NCI-H524 (cell line): ENCODE results near the gene ABHD16A.

Source experiments
- DNase-seq, 2 experiments: peaks; one replicate each; lab custom pipeline; 2025; lab: John Stamatoyannopoulos, UW

Gene ABHD16A

DNA sequence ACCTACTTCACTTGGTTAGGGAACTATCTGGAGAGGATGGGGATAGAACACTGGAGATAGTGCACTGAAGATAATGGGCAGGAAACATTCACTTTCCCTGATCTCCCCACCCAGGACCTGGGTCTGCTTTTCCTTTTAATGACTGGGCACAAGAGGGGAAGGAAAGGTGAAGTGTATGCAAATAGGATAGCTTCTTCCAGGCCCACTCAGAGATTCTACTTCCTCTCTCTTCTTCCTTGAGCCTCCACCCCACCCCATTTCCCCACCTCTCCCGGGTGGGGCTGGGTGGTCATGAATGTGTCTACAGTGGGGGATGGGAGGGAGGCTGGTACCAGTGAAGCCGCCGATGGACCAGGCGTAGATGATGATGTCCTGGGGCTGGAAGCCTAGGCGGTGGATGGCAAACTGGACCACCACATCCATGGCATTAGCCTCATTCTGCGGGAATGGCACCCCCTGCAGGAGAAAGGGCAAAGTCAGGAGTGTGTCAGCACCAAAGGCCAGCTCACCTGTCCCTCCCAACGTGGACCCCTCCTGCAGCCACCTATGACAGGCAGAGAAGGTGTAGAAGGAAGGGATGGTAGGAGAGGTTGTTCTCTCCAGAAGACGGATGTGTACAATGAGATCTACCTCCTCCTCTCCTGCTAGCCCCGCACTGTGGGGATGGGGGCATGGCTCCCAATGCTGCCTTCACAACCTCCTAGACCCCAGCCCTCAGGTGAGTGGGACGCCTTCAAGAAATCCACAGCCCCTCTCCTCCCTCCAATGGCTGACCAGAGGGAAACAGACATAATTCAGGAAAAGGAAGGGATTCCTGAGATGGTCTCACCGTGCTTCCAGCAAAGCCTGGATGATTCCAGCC, 13.6 kb downstream of the ABHD16A start:
- DNase-seq: no peak

GRCh38 chr6:31687860-31688693, 15.0 kb downstream of the ABHD16A start:
- DNase-seq: no peak

DNA sequence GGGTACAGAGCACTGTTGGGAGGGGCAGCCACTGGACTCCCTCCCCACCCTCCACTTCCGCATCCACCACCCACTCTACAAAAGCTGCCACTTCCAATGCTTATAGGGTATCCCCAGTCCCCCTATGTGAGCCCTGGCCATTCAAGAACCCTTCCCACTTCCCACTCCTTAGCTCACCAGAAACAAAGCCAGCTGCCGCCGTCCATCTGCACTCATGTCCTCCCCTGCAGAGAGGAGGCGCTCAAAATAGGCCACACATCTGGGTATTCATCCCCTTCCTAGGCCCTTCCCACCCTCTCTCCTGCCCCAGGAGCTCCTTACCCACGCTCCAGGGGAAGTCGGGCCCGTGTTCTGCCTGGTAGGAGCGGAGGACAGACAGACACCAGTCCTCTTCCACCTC, 15.8 kb downstream of the ABHD16A start:
- DNase-seq: no peak

GRCh38 chr6:31686483-31686882, 16.6 kb downstream of the ABHD16A start:
- DNase-seq: no peak

- DNase-seq: no peak
Measured at GRCh38 chr6:31683591-31683990, 19.5 kb downstream of the ABHD16A start.

DNA sequence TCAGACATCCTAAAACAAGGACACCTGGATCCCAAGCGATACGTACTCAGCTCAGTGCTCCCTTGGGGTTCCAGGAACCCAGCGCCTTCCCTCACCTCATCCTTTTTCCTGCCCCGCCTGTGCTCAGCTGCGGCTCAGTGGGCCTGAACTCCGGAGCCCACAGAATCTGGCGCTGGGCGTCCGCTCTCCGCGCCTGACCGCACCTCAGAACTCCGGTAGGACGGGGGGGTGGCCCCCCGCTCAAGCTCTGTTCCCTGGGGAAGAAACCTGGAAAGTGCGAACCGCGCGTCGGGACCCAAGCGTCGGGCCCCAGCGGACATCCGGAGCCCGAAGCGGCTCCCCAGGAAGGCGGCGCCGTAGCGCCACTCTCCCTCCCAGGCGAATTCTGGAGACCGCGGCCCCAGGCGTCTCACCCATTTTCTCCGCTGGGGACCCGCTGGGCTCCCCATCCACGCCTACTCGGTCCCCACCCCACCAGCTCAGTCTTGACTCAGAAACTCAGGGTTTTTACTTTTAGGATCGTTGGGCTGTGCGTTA, 21.9 kb downstream of the ABHD16A start:
- DNase-seq: peak; percentile 53 to 56

DNA sequence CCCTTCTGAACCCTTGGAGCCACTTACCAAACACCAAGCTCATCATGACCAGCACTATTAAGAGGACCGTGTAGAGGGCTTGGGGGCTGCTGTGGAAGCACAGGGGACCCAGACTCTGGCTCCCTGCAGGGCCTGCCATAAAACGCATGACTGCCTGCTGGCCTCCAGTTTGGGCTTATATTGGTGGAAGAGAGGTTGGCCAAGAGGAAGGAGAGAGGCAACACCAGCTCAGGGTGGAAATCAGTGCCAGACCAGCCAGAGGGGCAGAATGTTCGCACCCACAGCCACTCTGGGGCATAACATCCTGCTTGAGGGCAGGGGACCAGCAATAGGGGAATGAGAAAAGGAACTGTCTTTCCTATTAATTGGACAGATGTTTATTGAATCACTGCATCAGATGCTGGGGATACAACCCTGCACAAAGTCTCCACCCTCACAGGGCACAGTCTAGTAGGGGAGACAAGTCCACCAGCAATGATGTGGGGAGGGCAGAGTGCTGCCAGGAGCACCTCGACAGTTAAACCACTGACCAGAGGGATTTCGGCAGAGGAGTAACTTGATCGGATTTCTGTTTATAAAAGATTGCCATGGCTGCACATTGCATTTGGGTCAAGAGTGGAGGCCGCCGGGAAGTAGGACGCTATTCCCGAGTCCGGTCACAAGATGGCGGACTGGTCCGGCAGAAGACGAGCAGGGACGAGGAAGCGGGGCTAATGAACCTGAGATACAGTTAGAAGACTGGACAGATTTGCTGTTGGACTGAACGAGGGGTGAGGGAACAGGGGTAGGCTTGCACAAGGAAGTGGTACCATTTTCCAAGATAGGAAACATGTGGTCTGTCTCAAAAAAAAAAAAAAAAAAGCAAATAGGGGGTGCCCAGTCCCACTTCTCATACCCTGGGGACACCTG, 22.6 kb downstream of the ABHD16A start, which contains the start of gene LY6G5C:
Gene LY6G5C, minus strand, starts transcription at position 842 of the 909 bp plus-strand sequence. Its CDS starts 694 bp downstream, at position 148.
- peak; percentile 66 to 85 for DNase-seq

- no peak for DNase-seq
Measured at GRCh38 chr6:31677955-31678354, 25.2 kb downstream of the ABHD16A start.

- DNase-seq: no peak
Measured at GRCh38 chr6:31676904-31677303, 26.2 kb downstream of the ABHD16A start.

DNA sequence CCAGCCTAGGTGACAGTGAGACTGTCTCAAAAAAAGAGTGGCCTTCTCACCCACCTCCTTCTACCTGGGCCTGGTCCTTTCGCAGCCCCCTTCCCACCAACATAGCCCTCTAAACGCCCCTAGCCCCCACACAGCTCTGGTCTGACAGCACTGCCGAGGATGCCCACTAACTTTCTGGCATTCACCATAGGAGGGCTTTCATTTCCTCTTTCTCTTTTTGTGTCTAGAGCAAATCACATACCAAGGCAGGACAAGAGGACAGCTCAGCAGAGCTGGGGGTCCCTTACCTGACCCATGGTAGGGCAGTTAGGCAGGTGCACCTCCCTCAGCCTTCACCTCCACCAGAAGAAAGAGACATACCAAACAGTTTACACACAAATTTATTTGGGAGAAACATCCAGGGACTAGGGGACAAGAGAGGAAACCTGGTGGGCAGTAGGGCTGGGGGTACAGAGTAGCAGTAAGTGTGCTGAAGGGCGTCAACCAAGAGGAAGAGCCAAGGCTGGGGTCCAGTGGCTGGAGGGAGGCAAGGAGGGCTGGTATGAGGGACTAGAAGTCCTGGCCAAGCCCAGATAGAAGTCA, 26.7 kb downstream of the ABHD16A start:
- DNase-seq: no peak

DNA sequence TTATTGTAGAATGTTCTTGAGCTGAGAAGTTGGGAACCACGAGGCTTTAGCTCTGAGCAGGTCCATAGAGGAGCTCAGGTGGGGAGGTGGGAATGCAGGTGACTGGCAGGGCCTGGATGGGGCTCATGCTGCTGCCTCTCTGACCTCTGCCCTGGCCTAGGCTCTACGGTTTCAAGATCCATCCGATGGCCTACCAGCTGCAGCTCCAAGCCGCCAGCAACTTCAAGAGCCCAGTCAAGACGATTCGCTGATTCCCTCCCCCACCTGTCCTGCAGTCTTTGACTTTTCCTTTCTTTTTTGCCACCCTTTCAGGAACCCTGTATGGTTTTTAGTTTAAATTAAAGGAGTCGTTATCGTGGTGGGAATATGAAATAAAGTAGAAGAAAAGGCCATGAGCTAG, 33.4 kb downstream of the ABHD16A start, which contains the start of gene LY6G5B:
Gene LY6G5B, plus strand, starts transcription at position 301 of the 400 bp plus-strand sequence. CDS start 975 bp downstream, outside the sequence.
- DNase-seq: no peak

DNA sequence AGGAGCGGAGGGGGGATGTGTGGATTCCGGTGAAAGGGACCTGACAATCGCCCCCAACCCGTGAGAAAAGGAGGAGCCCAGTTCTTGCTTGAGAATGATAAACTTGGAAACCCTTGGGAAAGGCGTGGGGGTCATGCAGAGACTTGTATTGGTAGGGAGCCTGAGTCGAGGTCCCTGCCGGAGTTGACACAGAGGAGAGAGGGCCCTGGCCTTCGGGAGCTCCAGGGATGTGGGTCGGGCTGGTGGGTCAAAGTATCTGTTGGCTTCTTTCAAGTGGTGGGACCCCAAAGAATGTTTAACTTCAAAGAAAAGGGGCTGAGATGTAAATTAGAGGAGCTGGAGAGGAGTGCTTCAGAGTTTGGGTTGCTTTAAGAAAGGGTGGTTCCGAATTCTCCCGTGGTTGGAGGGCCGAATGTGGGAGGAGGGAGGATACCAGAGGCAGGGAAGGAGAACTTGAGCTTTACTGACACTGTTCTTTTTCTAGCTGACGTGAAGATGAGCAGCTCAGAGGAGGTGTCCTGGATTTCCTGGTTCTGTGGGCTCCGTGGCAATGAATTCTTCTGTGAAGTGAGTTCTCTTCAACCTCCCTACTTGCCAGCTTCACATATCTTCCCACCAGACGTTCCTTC, 36.7 kb downstream of the ABHD16A start:
- DNase-seq: no peak

- DNase-seq: peak; percentile 94 to 96
Measured at GRCh38 chr6:31665501-31666336, 37.4 kb downstream of the ABHD16A start, which contains the start of gene CSNK2B. Gene CSNK2B (plus strand): TSS chr6:31666080. CDS start chr6:31666832, 752 bp downstream.

DNA sequence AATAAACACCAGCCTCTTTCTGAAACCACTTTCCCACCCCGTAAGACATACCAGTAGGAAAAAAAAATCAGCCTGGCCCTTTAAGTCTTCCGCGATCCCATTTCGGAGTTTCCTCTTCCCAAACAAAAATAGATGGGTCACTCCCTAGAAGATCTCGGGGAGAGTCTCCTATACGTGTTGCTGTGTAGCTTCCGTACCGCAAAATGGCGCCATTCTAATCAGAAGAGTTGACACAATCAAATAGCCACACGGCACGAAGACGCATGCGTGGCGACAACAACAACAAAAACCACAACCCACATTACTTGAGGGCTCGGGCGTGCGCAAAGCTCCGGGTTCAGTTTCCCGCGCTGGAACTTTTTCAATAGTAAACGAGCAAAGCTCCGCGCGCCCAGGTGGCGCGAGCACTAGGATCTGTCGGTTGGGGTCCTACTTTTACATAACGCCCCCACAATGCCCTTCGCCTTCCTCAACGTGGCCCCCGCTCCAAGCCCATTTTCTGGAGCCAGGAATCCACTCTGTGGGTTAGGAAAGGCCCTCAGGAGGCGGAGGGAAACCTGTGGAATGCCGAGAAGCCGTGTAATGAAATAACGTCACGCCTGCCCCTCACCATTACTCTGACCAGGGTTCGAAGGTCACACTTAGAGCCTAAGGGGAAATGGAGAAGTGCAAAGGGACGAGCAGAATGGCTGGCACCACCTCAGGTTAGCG, 38.2 kb downstream of the ABHD16A start, which contains the start of gene GPANK1:
Gene GPANK1, minus strand, starts transcription at position 208 of the 711 bp plus-strand sequence. CDS start 519 bp downstream, outside the sequence.
- peak; percentile 88 to 94 for DNase-seq

DNA sequence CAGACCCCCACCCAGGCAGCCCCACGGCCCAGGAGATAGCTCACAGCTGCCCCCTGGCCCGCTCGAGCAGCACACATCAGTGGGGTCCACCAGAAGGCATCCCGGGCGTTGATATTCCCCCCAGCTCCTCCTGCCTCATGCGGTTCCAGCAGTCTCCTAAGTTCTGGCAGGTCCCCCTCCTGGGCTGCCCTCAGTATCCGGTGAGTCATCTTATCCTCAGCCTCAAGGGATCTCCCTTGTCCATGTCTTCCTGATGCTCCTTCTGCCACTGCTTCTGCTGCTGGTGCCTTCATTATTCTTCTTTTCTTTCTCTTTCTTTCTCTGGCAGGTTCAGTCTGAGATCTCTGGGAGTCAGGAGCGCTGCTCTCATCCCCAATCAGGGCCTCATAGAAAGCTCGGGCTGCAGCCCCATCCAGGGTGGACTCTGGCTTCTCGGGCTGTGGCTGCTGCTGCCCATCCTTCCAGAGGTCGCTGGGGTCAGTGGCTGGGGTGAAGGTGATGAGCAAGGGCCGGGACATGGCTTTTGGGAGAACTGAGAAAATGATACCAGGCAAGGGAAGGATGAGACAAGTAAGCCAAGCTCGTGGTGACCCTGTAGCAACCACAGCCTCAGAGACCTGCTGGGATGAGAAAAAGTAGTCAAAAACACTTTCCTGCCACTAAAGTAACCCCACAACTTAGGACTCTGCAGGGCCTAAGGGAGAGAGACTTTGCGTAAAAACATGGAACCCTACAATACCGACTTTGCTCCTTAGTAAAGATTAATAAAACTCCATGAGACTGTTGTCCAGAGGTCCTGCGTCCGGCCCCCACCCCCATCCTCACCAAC, 38.9 kb downstream of the ABHD16A start:
- DNase-seq: no peak

DNA sequence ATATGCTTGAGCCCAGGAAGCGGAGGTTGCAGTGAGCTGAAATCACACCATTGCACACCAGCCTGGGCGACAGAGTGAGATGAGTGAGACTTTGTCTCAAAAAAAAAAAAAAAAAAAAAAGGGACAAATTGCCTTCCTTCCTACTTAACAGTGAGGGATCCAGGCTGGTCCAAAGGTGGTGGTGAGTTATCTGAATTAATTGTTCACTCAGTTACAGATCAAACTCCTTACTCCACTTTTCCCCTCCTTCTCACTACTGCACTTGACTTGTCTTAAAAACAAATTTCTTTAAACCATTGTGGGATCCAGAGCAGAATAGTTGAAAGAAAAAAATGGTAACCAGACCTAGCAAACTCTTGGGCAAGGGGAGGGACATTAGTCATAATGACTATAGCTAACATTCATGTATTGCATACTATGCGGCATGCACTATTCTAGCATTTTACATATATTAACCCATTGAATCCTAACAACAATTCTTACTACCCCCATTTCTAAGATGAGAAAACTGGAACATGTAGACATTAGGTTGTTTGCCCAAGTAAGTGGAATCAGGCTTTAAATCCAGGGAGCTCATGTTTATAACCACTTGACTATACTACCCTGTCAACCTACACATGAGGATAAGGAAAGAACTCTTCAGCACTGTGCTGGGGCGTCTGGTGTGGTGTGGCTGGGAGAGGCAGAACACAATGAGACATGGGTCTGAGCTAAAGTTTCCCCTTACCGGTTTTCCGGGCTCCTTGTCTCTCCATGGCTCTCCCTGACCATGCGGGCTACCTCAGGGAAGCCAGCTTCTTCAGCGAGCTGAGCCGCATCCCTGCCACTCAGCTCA, 39.8 kb downstream of the ABHD16A start:
- DNase-seq: no peak
